CD4-positive, alpha-beta T cell (primary cell): ENCODE measurements around the gene PAK3. TPM values are rescaled to one million over a fixed set of nuclear protein-coding genes. Genes with fewer than 3 reads are reported as not detected.
A peak's percentile ranks its signal among the peaks of the same experiment; 100 is the strongest.

Experiments used
- ATAC-seq: fragments of 200-7000 bp; cut with Tn5 transposase; one replicate; pipeline ENCODE4 v1.10.0; 2022; ENCODE audit warnings: mild to moderate bottlenecking; ENCODE audit not compliant: poor library complexity
- CTCF ChIA-PET: fragments of 350-600 bp; sonication (Branson Sonifier 250); formaldehyde crosslinking; loops from one replicate; lab custom pipeline; 2021; ENCODE audit warnings: antibody characterized with exemption, inconsistent platforms; lab: Charles Lee
- POLR2A ChIA-PET: fragments of 350-600 bp; sonication (Branson Sonifier 250); formaldehyde crosslinking; loops from one replicate; lab custom pipeline; 2021; ENCODE audit warnings: antibody characterized with exemption, inconsistent platforms; lab: Charles Lee
- DNase-seq, 14 experiments: peaks; one replicate each; pipeline ENCODE4 v3.0.0-alpha.2; 2013 to 2020; ENCODE audit warnings: mixed read lengths in 2 of 14
- H3K27ac ChIP-seq, 2 donors: one replicate each; pipeline versions ENCODE4 v1.5.1 to v1.7.0; 2013; ENCODE audit warnings: low read length in 2 of 2, low read depth in 1 of 2, mild to moderate bottlenecking in 1 of 2
- H3K27me3 ChIP-seq, 2 experiments: 1 replicate in 1 of 2; 2 replicates in 1 of 2; pipeline versions ENCODE4 v1.6.1 to v1.7.0; 2013; ENCODE audit warnings: low read length in 2 of 2, control low read depth in 1 of 2, mild to moderate bottlenecking in 1 of 2, moderate library complexity in 1 of 2; ENCODE audit not compliant: insufficient read depth in 2 of 2, control insufficient read depth in 1 of 2
- H3K36me3 ChIP-seq: one replicate; pipeline ENCODE4 v1.6.1; 2013; ENCODE audit warnings: low read length, control low read depth; ENCODE audit not compliant: insufficient read depth
- H3K4me1 ChIP-seq: one replicate; pipeline ENCODE4 v1.6.1; 2013; ENCODE audit warnings: low read length, control low read depth; ENCODE audit not compliant: insufficient read depth
- H3K4me3 ChIP-seq: one replicate; pipeline ENCODE4 v1.5.1; 2013; ENCODE audit warnings: mild to moderate bottlenecking, low read length, moderate library complexity
- H3K9me3 ChIP-seq, 2 experiments: 1 replicate in 1 of 2; 2 replicates in 1 of 2; pipeline versions ENCODE4 v1.6.1 to v1.7.0; 2013; ENCODE audit warnings: low read length in 2 of 2, mild to moderate bottlenecking in 2 of 2, control low read depth in 1 of 2, moderate library complexity in 1 of 2; ENCODE audit not compliant: control insufficient read depth in 1 of 2, insufficient read depth in 1 of 2
- H3K27ac Mint-ChIP-seq: one replicate; pipeline ENCODE4 v1.8.0; 2020; ENCODE audit warnings: mixed read lengths
- H3K27me3 Mint-ChIP-seq: one replicate; pipeline ENCODE4 v1.8.0; 2021; ENCODE audit warnings: mixed read lengths
- H3K36me3 Mint-ChIP-seq: one replicate; pipeline ENCODE4 v1.8.0; 2021; ENCODE audit warnings: low read depth, mixed read lengths
- H3K4me1 Mint-ChIP-seq: one replicate; pipeline ENCODE4 v1.8.0; 2021; ENCODE audit warnings: low read depth, mixed read lengths
- H3K4me3 Mint-ChIP-seq: one replicate; pipeline ENCODE4 v1.8.0; 2020; ENCODE audit warnings: mild to moderate bottlenecking, mixed read lengths
- H3K9me3 Mint-ChIP-seq: one replicate; pipeline ENCODE4 v1.8.0; 2020; ENCODE audit warnings: mixed read lengths
- intact Hi-C, 2 experiments: fragments of 100-400 bp; cut with DNase I in 1 of 2; cut with micrococcal nuclease in 1 of 2; formaldehyde crosslinking; loops; one replicate each; pipeline versions ENCODE4 v1.15.1 to v1.9.0; 2023 to 2025; cut with DNase I, micrococcal nuclease
- total RNA-seq, 174 experiments: library from RNA in 2 of 174; stranded (reverse) in 2 of 174; gene quantifications; one replicate each; pipeline ENCODE4 v1.2.3 and lab custom pipeline; 2021 to 2026
- TF ChIP-seq, protein P1 (sequence below): fragments of 200-600 bp; IDR thresholded peaks from one replicate; pipeline ENCODE4 v1.8.0; 2022; ENCODE audit warnings: antibody characterized with exemption, mild to moderate bottlenecking

Gene PAK3
- total RNA-seq, 2 experiments from 2014 or later = 1.5 to 1.9 TPM

DNA sequence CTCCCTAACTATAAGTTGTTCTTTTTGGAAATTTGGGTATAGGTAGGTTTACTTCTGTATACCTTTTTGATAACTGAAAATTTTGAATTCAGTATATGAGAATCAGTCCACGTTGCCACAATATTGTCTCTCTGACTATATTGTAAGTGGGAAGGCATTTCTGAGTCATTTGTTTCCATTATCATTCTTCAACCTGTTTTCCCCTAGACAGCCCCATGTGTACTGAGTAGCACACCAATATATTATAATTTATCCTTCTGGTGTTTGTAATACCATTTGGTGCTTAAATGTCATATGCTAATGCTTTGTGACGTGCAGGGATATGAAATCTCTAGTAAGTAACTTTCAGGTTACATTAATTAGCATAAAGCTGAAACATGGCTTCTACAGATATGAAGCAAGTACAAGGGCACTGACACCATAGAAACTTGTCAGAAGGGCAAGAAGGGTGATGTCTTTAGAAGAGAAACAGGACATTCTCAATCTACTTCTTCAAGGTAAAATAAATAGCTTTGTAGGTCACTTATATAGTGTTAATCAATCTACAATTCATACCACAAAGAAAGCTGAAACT, 27.7 kb downstream of the PAK3 start:
- TF ChIP-seq, protein P1, sequence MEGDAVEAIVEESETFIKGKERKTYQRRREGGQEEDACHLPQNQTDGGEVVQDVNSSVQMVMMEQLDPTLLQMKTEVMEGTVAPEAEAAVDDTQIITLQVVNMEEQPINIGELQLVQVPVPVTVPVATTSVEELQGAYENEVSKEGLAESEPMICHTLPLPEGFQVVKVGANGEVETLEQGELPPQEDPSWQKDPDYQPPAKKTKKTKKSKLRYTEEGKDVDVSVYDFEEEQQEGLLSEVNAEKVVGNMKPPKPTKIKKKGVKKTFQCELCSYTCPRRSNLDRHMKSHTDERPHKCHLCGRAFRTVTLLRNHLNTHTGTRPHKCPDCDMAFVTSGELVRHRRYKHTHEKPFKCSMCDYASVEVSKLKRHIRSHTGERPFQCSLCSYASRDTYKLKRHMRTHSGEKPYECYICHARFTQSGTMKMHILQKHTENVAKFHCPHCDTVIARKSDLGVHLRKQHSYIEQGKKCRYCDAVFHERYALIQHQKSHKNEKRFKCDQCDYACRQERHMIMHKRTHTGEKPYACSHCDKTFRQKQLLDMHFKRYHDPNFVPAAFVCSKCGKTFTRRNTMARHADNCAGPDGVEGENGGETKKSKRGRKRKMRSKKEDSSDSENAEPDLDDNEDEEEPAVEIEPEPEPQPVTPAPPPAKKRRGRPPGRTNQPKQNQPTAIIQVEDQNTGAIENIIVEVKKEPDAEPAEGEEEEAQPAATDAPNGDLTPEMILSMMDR = no peak
- ATAC-seq = no peak
- no peak for DNase-seq
- intact Hi-C loops = no loop called here
- peak overlapping the region; percentile 46 for H3K27ac Mint-ChIP-seq
- ChIA-PET CTCF (no interaction called here), POLR2A (no interaction called here)
- H3K36me3 ChIP-seq = no peaks in the 10 kb centered on the region
- H3K9me3 ChIP-seq = no peaks in the 10 kb centered on the region
- H3K4me3 ChIP-seq = peak overlapping the region; percentile 54
- no peaks in the 10 kb centered on the region for H3K27me3 ChIP-seq
- no peaks in the 10 kb centered on the region for H3K36me3 Mint-ChIP-seq
- peak overlapping the region; percentile 77 for H3K4me3 Mint-ChIP-seq
- no peaks in the 10 kb centered on the region for H3K4me1 ChIP-seq
- no peaks in the 10 kb centered on the region for H3K27me3 Mint-ChIP-seq
- H3K4me1 Mint-ChIP-seq = peaks cover 6% of the 10 kb centered on the region
- peak overlapping the region in 1 of 2 donors; percentile 44 for H3K27ac ChIP-seq
- no peaks in the 10 kb centered on the region for H3K9me3 Mint-ChIP-seq

DNA sequence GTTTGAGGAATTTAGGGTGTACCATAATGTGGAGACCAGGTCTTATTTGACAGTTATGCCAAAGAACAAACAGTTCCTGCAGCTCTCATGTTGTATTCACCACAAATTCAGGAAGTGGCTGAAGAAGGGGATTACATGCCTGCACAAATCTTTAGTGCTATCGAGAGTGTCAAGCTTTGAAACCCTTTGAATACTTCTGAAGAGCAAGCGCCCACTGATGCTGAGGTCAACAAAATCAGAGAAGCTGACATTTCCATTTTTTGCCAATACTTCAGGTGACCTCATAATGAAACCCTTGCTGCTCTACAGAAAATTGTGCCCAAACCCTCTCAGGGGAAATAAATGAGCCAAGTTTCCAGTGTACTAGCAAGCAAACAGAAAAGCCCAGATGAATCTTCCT, 28.4 kb downstream of the PAK3 start:
- POLR2A ChIA-PET = no interaction called here
- Mint-ChIP-seq H3K9me3 (no peaks in the 10 kb centered on the region), H3K27ac (no peak overlapping the region), H3K4me1 (peaks cover 6% of the 10 kb centered on the region), H3K27me3 (no peaks in the 10 kb centered on the region), H3K36me3 (no peaks in the 10 kb centered on the region), H3K4me3 (no peak overlapping the region)
- no peaks in the 10 kb centered on the region for H3K9me3 ChIP-seq
- intact Hi-C loops = no loop called here
- no peak overlapping the region for H3K4me3 ChIP-seq
- H3K4me1 ChIP-seq = no peaks in the 10 kb centered on the region
- ATAC-seq = no peak
- H3K27me3 ChIP-seq = no peaks in the 10 kb centered on the region
- H3K36me3 ChIP-seq = no peaks in the 10 kb centered on the region
- DNase-seq = no peak
- no peak overlapping the region for H3K27ac ChIP-seq
- TF ChIP-seq, protein P1 = no peak
- CTCF ChIA-PET = no interaction called here

DNA sequence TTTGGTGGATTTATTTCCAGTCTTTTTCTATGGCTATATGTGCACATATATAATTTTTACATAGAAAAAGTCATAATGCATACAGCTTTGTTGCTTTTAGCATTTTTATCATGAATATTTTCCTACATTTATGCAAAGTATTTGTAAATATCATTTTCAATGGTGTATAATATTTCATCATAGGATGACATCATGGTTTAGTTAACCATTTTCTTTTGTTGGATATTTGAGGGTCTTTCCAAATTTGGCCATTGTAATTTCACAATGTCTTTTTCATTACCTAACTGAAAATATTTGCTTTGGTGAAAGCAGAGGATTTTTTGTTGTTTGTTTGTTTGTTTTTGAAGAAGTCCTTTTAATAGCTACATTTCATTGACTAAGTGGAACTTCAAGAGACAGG, 31.0 kb downstream of the PAK3 start:
- intact Hi-C loops = no loop called here
- Histone ChIP-seq H3K36me3 (no peaks in the 10 kb centered on the region), H3K27ac (no peak overlapping the region), H3K4me1 (no peaks in the 10 kb centered on the region), H3K9me3 (no peaks in the 10 kb centered on the region), H3K27me3 (no peaks in the 10 kb centered on the region), H3K4me3 (no peak overlapping the region)
- POLR2A ChIA-PET = no interaction called here
- Mint-ChIP-seq H3K4me3 (no peak overlapping the region), H3K4me1 (peaks cover 6% of the 10 kb centered on the region), H3K27me3 (no peaks in the 10 kb centered on the region), H3K27ac (no peak overlapping the region), H3K36me3 (no peaks in the 10 kb centered on the region), H3K9me3 (no peaks in the 10 kb centered on the region)
- TF ChIP-seq, protein P1 = no peak
- CTCF ChIA-PET = no interaction called here
- ATAC-seq (no peak), DNase-seq (no peak)
